ENCODE results near the gene CEP131.

DNA sequence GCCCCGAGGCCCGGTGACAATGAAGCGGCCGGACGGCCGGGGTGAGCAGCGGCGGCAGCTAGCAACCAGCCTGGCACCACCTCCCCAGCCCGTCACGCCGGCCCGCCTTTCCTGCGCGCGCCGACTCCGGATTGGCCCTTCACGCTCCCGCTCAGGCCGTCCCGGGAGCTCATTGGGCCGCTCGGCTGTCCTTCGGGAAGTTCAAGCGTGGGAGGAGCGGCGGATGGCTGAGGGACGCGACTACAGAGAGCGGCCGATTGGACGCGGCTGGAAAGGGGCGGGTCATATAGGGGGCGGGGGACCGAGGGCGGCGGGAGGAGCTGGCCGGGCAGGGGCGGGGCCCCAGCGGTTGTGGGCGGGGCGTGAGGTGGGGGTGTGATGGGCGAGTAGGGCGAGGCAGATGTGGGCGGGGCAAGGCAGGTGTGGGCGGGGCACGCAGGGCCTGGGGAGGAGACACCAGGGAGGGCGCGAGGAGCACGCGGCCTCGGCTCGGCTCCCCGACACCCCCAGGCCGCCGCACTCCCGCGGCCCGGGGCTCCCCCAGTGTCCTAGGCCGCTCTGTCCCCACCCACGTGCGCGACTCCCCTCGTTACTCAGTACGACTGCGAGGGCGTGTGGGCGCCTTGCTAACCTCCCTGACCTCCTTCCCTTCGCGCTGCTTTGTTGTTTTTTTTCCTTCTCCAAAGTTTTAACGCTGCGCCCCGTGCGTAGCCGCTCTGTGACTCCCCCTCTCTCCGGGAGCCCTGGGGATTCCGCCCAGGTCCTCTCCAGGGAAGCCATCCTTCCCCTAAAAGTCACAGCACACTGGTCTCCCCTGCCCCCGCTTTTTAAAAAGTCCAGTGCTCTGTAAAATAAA is at the start of gene CEP131:
- TF ChIP-seq, protein P1, sequence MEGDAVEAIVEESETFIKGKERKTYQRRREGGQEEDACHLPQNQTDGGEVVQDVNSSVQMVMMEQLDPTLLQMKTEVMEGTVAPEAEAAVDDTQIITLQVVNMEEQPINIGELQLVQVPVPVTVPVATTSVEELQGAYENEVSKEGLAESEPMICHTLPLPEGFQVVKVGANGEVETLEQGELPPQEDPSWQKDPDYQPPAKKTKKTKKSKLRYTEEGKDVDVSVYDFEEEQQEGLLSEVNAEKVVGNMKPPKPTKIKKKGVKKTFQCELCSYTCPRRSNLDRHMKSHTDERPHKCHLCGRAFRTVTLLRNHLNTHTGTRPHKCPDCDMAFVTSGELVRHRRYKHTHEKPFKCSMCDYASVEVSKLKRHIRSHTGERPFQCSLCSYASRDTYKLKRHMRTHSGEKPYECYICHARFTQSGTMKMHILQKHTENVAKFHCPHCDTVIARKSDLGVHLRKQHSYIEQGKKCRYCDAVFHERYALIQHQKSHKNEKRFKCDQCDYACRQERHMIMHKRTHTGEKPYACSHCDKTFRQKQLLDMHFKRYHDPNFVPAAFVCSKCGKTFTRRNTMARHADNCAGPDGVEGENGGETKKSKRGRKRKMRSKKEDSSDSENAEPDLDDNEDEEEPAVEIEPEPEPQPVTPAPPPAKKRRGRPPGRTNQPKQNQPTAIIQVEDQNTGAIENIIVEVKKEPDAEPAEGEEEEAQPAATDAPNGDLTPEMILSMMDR (IDR thresholded peaks at IDR 0.05; ENCODE audit: insufficient read depth, low read length, poor library complexity, severe bottlenecking), result no peak
- TF ChIP-seq EZH2phosphoT487 (conservative IDR thresholded peaks at IDR 0.05; ENCODE audit: low read length), result no peak

All from SU-DHL-6 (cell line).